ENCODE measurements around the gene FGF11.

- TF ChIP-seq CTCF (IDR thresholded peaks at IDR 0.05) (no peak), POLR2A (IDR thresholded peaks at IDR 0.05) (no peak)
Measured at GRCh38 chr17:7429722-7430121, 9.6 kb upstream of the FGF11 start.

Measured in body of pancreas (tissue), 4 donors.